Activated gamma-delta T cell treated with anti-CD3 and anti-CD28 coated beads, Interleukin-2, amount 50 U/mL, for 16 hours (primary cell): ENCODE results near the gene TRIP11.

ENCODE experiments used
- DNase-seq: peaks from one replicate; pipeline ENCODE4 v3.0.0-alpha.2; 2020; ENCODE audit warnings: low read depth

TRIP11 gene

GRCh38 chr14:92009604-92010003, 30.3 kb downstream of the TRIP11 start:
- no peak for DNase-seq

GRCh38 chr14:92005019-92005418, 34.8 kb downstream of the TRIP11 start:
- DNase-seq = no peak

GRCh38 chr14:92004062-92004461, 35.8 kb downstream of the TRIP11 start:
- DNase-seq = no peak

GRCh38 chr14:91998667-91999570, 40.9 kb downstream of the TRIP11 start:
- no peak for DNase-seq

GRCh38 chr14:91997492-91997891, 42.4 kb downstream of the TRIP11 start:
- no peak for DNase-seq

GRCh38 chr14:91996948-91997371, 42.9 kb downstream of the TRIP11 start:
- DNase-seq = no peak

- no peak for DNase-seq
These were observed 52.7 kb downstream of the TRIP11 start for GRCh38 chr14:91987192-91987591.

GRCh38 chr14:91985521-91986255, 54.2 kb downstream of the TRIP11 start:
- no peak for DNase-seq

- DNase-seq = no peak
These were observed 54.9 kb downstream of the TRIP11 start for GRCh38 chr14:91985008-91985407.

GRCh38 chr14:91983588-91983987, 56.3 kb downstream of the TRIP11 start:
- no peak for DNase-seq

- DNase-seq = no peak
These were observed 59.7 kb downstream of the TRIP11 start for GRCh38 chr14:91980157-91980556.

- no peak for DNase-seq
These were observed 62.0 kb downstream of the TRIP11 start for GRCh38 chr14:91977884-91978283.

GRCh38 chr14:91975763-91976162, 64.1 kb downstream of the TRIP11 start:
- no peak for DNase-seq

GRCh38 chr14:91971188-91971778, 68.6 kb downstream of the TRIP11 start:
- no peak for DNase-seq

GRCh38 chr14:91968280-91968679, 71.6 kb downstream of the TRIP11 start:
- no peak for DNase-seq

- DNase-seq = no peak
These were observed 75.1 kb downstream of the TRIP11 start for GRCh38 chr14:91964724-91965123.

GRCh38 chr14:91964011-91964410, 75.8 kb downstream of the TRIP11 start:
- DNase-seq = no peak

GRCh38 chr14:91963465-91963864, 76.4 kb downstream of the TRIP11 start:
- no peak for DNase-seq

- no peak for DNase-seq
These were observed 78.3 kb downstream of the TRIP11 start for GRCh38 chr14:91961297-91962220.

GRCh38 chr14:91957876-91958313, 82.0 kb downstream of the TRIP11 start:
- DNase-seq = no peak

- no peak for DNase-seq
These were observed 83.2 kb downstream of the TRIP11 start for GRCh38 chr14:91956616-91957015.

- DNase-seq = no peak
These were observed 84.7 kb downstream of the TRIP11 start for GRCh38 chr14:91955168-91955567.
